Breast epithelium (tissue), 4 donors: ENCODE results near the gene RHBDL2. TPM values are rescaled to one million over a fixed set of nuclear protein-coding genes. Genes with fewer than 3 reads are reported as not detected.
"Not testable (repeated sequence)": the region's sequence is repeated elsewhere in the genome, so short reads cannot be mapped to it uniquely, and the experiment has no call there.

Experiments
- DNase-seq, 2 donors: peaks; one replicate each; pipeline ENCODE4 v3.0.0-alpha.2; 2019; ENCODE audit warnings: low spot score in 2 of 2
- H3K27ac ChIP-seq, 2 donors: fragments of 200-600 bp; sonication (generic) in 1 of 2; one replicate each; pipeline ENCODE4 v1.5.1; 2016 to 2019; ENCODE audit warnings: mild to moderate bottlenecking in 1 of 2
- H3K27me3 ChIP-seq, 2 donors: fragments of 200-600 bp; sonication (generic) in 1 of 2; one replicate each; pipeline versions ENCODE4 v1.5.1 to v1.6.0; 2017 to 2019; ENCODE audit warnings: control low read depth in 1 of 2, mild to moderate bottlenecking in 1 of 2
- H3K36me3 ChIP-seq: fragments of 200-600 bp; one replicate; pipeline ENCODE4 v1.5.1; 2019
- H3K4me1 ChIP-seq, 2 donors: fragments of 200-600 bp; sonication (generic); one replicate each; pipeline ENCODE4 v1.5.1; 2016 to 2019; ENCODE audit warnings: control low read depth in 1 of 2
- H3K4me3 ChIP-seq, 3 donors: fragments of 200-600 bp; sonication (generic); 1 replicate in 2 of 3; 2 replicates in 1 of 3; pipeline ENCODE4 v1.5.1; 2016 to 2019; ENCODE audit warnings: mild to moderate bottlenecking in 3 of 3, moderate library complexity in 2 of 3
- H3K9me3 ChIP-seq, 2 donors: fragments of 200-600 bp; sonication (generic) in 1 of 2; one replicate each; pipeline ENCODE4 v1.5.1; 2016 to 2019; ENCODE audit warnings: control low read depth in 1 of 2
- POLR2A ChIP-seq: fragments of 450-650 bp; IDR thresholded peaks from one replicate; pipeline ENCODE4 v1.6.1; 2016; ENCODE audit warnings: antibody characterized with exemption, mild to moderate bottlenecking, moderate library complexity
- POLR2AphosphoS5 ChIP-seq, 3 donors: sonication (generic); formaldehyde crosslinking; IDR thresholded peaks; one replicate each; pipeline ENCODE4 v1.6.1; 2017; ENCODE audit warnings: antibody characterized with exemption in 3 of 3
- intact Hi-C: fragments of 100-400 bp; cut with DNase I; formaldehyde crosslinking; loops from one replicate; pipeline ENCODE4 v1.15.1; 2023; ENCODE audit warnings: low total_unique reads
- total RNA-seq, 3 donors: library from RNA; depleted of rRNA; stranded (reverse); fragments of >200 nt; gene quantifications; one replicate each; pipeline ENCODE4 v1.1.0, GENCODE V29; 2016
- TF ChIP-seq, protein P1 (sequence below), 3 donors: fragments of 450-650 bp; IDR thresholded peaks; one replicate each; pipeline ENCODE4 v1.5.1; 2016 to 2017; ENCODE audit warnings: antibody characterized with exemption in 3 of 3, mild to moderate bottlenecking in 3 of 3, moderate library complexity in 3 of 3

The RHBDL2 gene
- total RNA-seq, 3 donors from 2014 or later, result 0.16 to 1.6 (median 0.33) TPM

DNA sequence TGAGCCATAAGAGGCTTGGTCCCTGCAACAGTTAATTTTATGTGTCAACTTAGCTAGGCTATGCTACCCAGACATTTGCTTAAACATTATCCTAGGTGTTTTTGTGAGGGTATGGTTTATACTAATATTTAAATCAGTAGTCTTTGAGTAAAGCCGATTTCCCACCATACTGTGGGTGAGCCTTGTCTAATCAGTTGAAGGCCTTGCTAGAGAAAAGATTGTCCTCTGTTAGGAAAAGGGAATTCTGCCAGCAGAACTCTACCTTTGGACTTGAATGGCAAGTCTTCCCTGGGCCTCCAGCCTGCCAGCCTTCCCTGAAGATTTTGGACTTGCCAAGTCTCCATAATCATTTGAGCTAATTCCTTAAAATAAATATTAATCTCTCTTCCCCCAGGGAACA, 23.9 kb downstream of the RHBDL2 start:
- intact Hi-C loops, result no loop called here
- Histone ChIP-seq H3K27ac (no peak overlapping the region), H3K27me3 (no peaks in the 10 kb centered on the region), H3K4me3 (no peak overlapping the region), H3K4me1 (no peaks in the 10 kb centered on the region), H3K9me3 (no peaks in the 10 kb centered on the region), H3K36me3 (no peaks in the 10 kb centered on the region)
- no peak for TF ChIP-seq POLR2A
- TF ChIP-seq, protein P1, sequence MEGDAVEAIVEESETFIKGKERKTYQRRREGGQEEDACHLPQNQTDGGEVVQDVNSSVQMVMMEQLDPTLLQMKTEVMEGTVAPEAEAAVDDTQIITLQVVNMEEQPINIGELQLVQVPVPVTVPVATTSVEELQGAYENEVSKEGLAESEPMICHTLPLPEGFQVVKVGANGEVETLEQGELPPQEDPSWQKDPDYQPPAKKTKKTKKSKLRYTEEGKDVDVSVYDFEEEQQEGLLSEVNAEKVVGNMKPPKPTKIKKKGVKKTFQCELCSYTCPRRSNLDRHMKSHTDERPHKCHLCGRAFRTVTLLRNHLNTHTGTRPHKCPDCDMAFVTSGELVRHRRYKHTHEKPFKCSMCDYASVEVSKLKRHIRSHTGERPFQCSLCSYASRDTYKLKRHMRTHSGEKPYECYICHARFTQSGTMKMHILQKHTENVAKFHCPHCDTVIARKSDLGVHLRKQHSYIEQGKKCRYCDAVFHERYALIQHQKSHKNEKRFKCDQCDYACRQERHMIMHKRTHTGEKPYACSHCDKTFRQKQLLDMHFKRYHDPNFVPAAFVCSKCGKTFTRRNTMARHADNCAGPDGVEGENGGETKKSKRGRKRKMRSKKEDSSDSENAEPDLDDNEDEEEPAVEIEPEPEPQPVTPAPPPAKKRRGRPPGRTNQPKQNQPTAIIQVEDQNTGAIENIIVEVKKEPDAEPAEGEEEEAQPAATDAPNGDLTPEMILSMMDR (IDR thresholded peaks at IDR 0.05), result no peak
- TF ChIP-seq POLR2AphosphoS5 (IDR thresholded peaks at IDR 0.05), result no peak
- DNase-seq, result no peak

DNA sequence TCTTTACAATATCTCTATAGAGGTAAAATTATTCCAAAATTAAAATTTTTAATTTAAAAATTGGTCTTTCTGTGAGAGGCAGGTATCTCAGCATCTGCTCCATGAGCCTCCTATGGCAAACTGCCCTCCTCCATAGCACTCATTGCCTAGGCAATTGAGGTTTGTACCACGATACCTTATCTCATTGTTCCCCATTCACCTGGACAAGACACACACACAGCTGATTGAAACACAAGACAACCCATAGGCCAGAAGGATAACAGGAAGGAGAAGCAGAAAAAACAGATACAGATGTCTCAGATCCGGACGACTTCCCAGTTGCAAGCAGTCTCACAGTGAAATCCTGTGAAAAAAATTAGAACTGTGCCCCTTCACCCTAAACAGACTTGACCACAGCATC, 24.3 kb downstream of the RHBDL2 start:
- H3K4me1 ChIP-seq, result no peaks in the 10 kb centered on the region
- H3K36me3 ChIP-seq, result no peaks in the 10 kb centered on the region
- H3K27ac ChIP-seq, result no peak overlapping the region
- H3K4me3 ChIP-seq, result no peak overlapping the region
- intact Hi-C loops, result no loop called here
- no peak for DNase-seq
- H3K9me3 ChIP-seq, result no peaks in the 10 kb centered on the region
- no peaks in the 10 kb centered on the region for H3K27me3 ChIP-seq
- TF ChIP-seq POLR2A (no peak), POLR2AphosphoS5 (IDR thresholded peaks at IDR 0.05) (no peak)

DNA sequence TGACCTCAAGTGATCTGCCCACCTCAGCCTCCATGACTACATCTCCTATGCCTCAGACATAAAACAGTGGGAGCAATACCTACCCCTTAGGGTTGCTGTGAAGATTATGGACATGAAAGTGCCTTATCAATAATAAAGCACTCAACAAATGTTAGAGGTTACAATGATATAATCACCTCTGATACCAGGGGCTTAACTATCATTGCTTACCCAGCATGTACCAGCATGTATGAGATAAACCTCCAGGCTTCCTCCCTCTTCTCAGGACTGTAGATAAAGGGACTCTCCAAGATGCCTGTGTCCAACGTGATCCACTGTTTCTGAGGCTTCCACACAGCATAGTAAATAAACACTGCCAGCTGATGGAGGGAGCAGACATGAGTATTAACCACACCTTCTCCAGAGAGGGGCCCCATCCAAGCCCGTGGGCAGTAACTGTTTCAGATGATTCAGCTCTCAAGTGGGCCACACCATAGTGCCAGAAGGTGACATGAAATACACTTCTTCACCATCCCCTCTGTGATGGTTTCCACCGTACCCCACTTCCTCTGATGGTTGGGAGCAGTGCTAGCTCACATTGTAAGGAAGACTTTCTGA, 26.2 kb downstream of the RHBDL2 start:
- TF ChIP-seq, protein P1 (IDR thresholded peaks at IDR 0.05), result no peak
- no peak for TF ChIP-seq POLR2A
- TF ChIP-seq POLR2AphosphoS5 (IDR thresholded peaks at IDR 0.05), result no peak
- intact Hi-C loops, result no loop called here
- no peaks in the 10 kb centered on the region for H3K4me1 ChIP-seq
- no peaks in the 10 kb centered on the region for H3K9me3 ChIP-seq
- no peak for DNase-seq
- H3K4me3 ChIP-seq, result no peak overlapping the region
- H3K27me3 ChIP-seq, result no peaks in the 10 kb centered on the region
- no peaks in the 10 kb centered on the region for H3K36me3 ChIP-seq
- no peak overlapping the region for H3K27ac ChIP-seq

DNA sequence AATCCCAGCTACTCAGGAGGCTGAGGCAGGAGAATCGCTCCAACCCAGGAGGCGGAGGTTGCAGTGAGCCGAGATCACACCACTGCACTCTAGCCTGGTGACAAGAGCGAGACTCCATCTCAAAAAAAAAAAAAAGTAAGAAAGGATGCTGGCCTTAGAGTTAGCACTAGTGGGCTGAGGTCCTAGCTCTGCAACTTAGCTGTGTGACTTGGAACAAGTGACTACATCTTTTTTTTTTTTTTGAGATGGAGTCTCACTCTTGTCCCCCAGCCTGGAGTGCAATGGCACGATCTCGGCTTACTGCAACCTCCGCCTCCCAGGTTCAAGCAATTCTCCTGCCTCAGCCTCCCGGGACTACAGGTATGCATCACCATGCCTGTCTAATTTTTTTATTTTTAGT, 26.7 kb downstream of the RHBDL2 start:
- H3K4me1 ChIP-seq, intact Hi-C loops, H3K9me3 ChIP-seq, H3K27ac ChIP-seq, H3K36me3 ChIP-seq, H3K27me3 ChIP-seq, DNase-seq, H3K4me3 ChIP-seq: not testable (repeated sequence)

DNA sequence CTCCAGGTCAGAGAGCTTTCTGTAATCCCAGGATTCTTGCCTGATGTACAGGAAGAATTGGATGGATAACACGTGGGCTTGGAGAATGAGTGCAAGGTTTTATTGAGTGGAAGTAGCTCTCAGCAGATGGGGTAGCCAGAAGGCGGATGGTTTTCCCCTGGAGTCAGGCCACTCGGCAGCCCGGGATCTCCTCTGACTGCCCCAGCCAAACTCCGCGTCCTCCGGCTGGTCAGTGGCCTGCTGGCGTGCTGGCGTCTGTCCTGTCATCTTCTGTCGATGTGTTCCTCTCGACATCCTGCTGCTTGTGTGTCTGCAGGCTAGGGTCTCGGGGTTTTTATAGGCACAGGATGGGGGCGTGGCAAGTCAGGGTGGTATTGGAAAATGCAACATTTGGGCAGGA, 32.8 kb downstream of the RHBDL2 start:
- no peak for DNase-seq
- TF ChIP-seq POLR2A (no peak), POLR2AphosphoS5 (IDR thresholded peaks at IDR 0.05) (no peak)
- TF ChIP-seq, protein P1 (IDR thresholded peaks at IDR 0.05), result no peak
- Histone ChIP-seq H3K4me1 (no peaks in the 10 kb centered on the region), H3K4me3 (no peak overlapping the region), H3K27ac (no peak overlapping the region), H3K9me3 (peaks cover 11 to 13% of the 10 kb centered on the region in 2 donors), H3K27me3 (no peaks in the 10 kb centered on the region), H3K36me3 (no peaks in the 10 kb centered on the region)
- intact Hi-C loops, result loop anchor here (5.0 kb wide), 1 partner anchor 632 kb away; no protein-coding TSS in a partner anchor

DNA sequence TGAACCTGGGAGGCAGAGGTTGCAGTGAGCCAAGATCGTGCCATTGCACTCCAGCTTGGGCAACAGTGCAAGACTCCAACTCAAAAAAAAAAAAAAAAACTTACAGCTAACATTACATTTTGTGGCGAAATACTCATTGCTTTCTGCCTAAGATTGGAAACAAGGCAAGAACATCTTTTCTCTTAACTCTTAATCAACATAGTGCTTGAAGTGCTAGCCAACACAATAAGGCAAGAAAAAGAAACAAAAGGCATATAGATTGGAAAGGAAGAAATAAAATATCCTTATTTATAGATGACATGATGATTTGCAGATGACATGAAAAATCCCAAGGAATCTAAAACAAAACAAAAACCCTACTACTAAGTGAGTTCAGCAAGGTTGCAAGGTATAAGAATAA, 35.6 kb downstream of the RHBDL2 start:
- TF ChIP-seq POLR2AphosphoS5 (IDR thresholded peaks at IDR 0.05) (no peak), POLR2A (no peak)
- TF ChIP-seq, protein P1 (IDR thresholded peaks at IDR 0.05), result no peak
- Histone ChIP-seq H3K27me3 (no peaks in the 10 kb centered on the region), H3K36me3 (no peaks in the 10 kb centered on the region), H3K27ac (no peak overlapping the region), H3K4me3 (no peak overlapping the region), H3K9me3 (peaks cover 11 to 13% of the 10 kb centered on the region in 2 donors), H3K4me1 (no peaks in the 10 kb centered on the region)
- intact Hi-C loops, result loop anchor here (5.0 kb wide), 1 partner anchor 629 kb away; no protein-coding TSS in a partner anchor
- DNase-seq, result no peak
